Endothelial cell of umbilical vein (primary cell): ENCODE data around the gene FHIT. TPM values are rescaled to one million over a fixed set of nuclear protein-coding genes. Genes with fewer than 3 reads are reported as not detected.

ENCODE experiments used
- BruUV-seq: library from RNA; stranded (reverse); fragments of 400-500 nt; replicated peaks from 2 replicates; lab custom pipeline; 2021; lab: Mats Ljungman, UMichigan
- CTCF ChIA-PET: fragments of 300-600, 350-600 bp; sonication (Branson Sonifier 250); formaldehyde crosslinking; loops from one replicate; lab custom pipeline; 2021; ENCODE audit warnings: antibody characterized with exemption, inconsistent platforms; lab: Charles Lee
- POLR2A ChIA-PET: fragments of 300-600, 350-600 bp; sonication (Branson Sonifier 250); formaldehyde crosslinking; loops from one replicate; lab custom pipeline; 2021; ENCODE audit warnings: antibody characterized with exemption, inconsistent platforms; lab: Charles Lee
- DNase-seq: peaks from one replicate; pipeline ENCODE4 v3.0.0-alpha.2; 2011; ENCODE audit warnings: low read depth, low spot score
- FAIRE-seq: peaks from 2 replicates; lab custom pipeline; 2011; peaks lifted over from hg19 to GRCh38; lab: Jason Lieb, UNC
- H2AFZ ChIP-seq: 2 replicates; pipeline ENCODE4 v1.6.0; 2012; ENCODE audit warnings: low read depth, low read length, control low read depth, inconsistent platforms
- H3K27ac ChIP-seq: 2 replicates; pipeline ENCODE4 v1.5.1; 2011; ENCODE audit warnings: low read depth, mild to moderate bottlenecking, control low read depth, low read length, moderate library complexity; ENCODE audit not compliant: insufficient read depth
- H3K27me3 ChIP-seq, 2 experiments: 2 replicates each; pipeline versions ENCODE4 v1.6.0 to v1.6.1; 2011; ENCODE audit warnings: low read length in 2 of 2, mixed read lengths in 1 of 2; ENCODE audit not compliant: control insufficient read depth in 2 of 2, insufficient read depth in 2 of 2
- H3K36me3 ChIP-seq, 2 experiments: 2 replicates in 1 of 2; 3 replicates in 1 of 2; pipeline ENCODE4 v1.5.1; 2011; ENCODE audit warnings: low read length in 2 of 2, mild to moderate bottlenecking in 1 of 2, moderate library complexity in 1 of 2; ENCODE audit not compliant: control insufficient read depth in 2 of 2, insufficient read depth in 2 of 2; ENCODE audit errors: extremely low read depth in 1 of 2
- H3K4me1 ChIP-seq: 3 replicates; pipeline ENCODE4 v1.5.1; 2011; ENCODE audit warnings: mild to moderate bottlenecking, low read length; ENCODE audit not compliant: control insufficient read depth, insufficient read depth; ENCODE audit errors: extremely low read depth
- H3K4me2 ChIP-seq: 2 replicates; pipeline ENCODE4 v1.6.1; 2011; ENCODE audit warnings: low read length, control low read depth, mixed read lengths; ENCODE audit not compliant: insufficient read depth
- H3K4me3 ChIP-seq, 3 experiments: fragments of 200-600 bp in 1 of 3; sonication (generic), shearing (Covaris generic) in 1 of 3; replicated peaks in 1 of 3; 2 replicates each; pipeline ENCODE4 v1.5.1; 2011 to 2016; ENCODE audit warnings: control low read depth in 3 of 3, low read length in 3 of 3, mild to moderate bottlenecking in 2 of 3, inconsistent platforms in 1 of 3, low read depth in 1 of 3, moderate library complexity in 1 of 3; ENCODE audit not compliant: insufficient read depth in 1 of 3
- H3K79me2 ChIP-seq: 2 replicates; pipeline ENCODE4 v1.6.0; 2012; ENCODE audit warnings: low read length, inconsistent platforms; ENCODE audit not compliant: control insufficient read depth, insufficient read depth
- H3K9ac ChIP-seq: replicated peaks from 2 replicates; pipeline ENCODE3; 2011; ENCODE audit warnings: low read length, control low read depth; ENCODE audit not compliant: insufficient read depth; ENCODE audit errors: extremely low read depth
- H3K9me1 ChIP-seq: replicated peaks from 3 replicates; pipeline ENCODE4 v1.6.0; 2011; ENCODE audit warnings: mild to moderate bottlenecking, low read length; ENCODE audit not compliant: control insufficient read depth, insufficient read depth; ENCODE audit errors: extremely low read depth
- H3K9me3 ChIP-seq: replicated peaks from 2 replicates; pipeline ENCODE4 v1.5.1; 2012; ENCODE audit warnings: low read length, inconsistent platforms; ENCODE audit not compliant: control insufficient read depth, insufficient read depth
- H4K20me1 ChIP-seq: replicated peaks from 2 replicates; pipeline ENCODE3; 2011; ENCODE audit warnings: mild to moderate bottlenecking, low read length; ENCODE audit not compliant: control insufficient read depth, insufficient read depth; ENCODE audit errors: extremely low read depth
- EZH2 ChIP-seq: IDR thresholded peaks from 2 replicates; pipeline ENCODE4 v1.6.1; 2012; ENCODE audit warnings: borderline replicate concordance, low read depth, mild to moderate bottlenecking, moderate library complexity, low read length, inconsistent platforms; ENCODE audit not compliant: severe bottlenecking
- FOS ChIP-seq: IDR thresholded peaks from 2 replicates; pipeline ENCODE4 v1.6.1; 2011; ENCODE audit warnings: mild to moderate bottlenecking, low read length, moderate library complexity, borderline replicate concordance; ENCODE audit not compliant: insufficient read depth
- GATA2 ChIP-seq: IDR thresholded peaks from 2 replicates; pipeline ENCODE4 v1.7.0; 2011; ENCODE audit warnings: low read depth, mild to moderate bottlenecking, moderate library complexity, mixed read lengths, low read length; ENCODE audit not compliant: insufficient read length, insufficient read depth
- JUN ChIP-seq: IDR thresholded peaks from 2 replicates; pipeline ENCODE4 v1.6.1; 2011; ENCODE audit warnings: borderline replicate concordance, low read depth; ENCODE audit not compliant: insufficient read length, insufficient read depth
- MYC ChIP-seq: IDR thresholded peaks from one replicate; pipeline ENCODE4 v1.6.1; 2011; ENCODE audit warnings: mild to moderate bottlenecking, low read depth, low read length
- POLR2A ChIP-seq: IDR thresholded peaks from 2 replicates; pipeline ENCODE4 v1.6.1; 2012; ENCODE audit warnings: low read depth, mild to moderate bottlenecking, control low read depth, low read length
- POLR2AphosphoS5 ChIP-seq: IDR thresholded peaks from 2 replicates; pipeline ENCODE4 v1.6.1; 2012; ENCODE audit warnings: low read depth, mild to moderate bottlenecking, control low read depth, low read length, moderate library complexity; ENCODE audit not compliant: insufficient read depth
- dilution Hi-C: fragments of 300-500 bp; cut with MboI; formaldehyde crosslinking; loops from one replicate; pipeline ENCODE4 v1.15.0; 2019; ENCODE audit warnings: low sequenced_read_pairs; ENCODE audit not compliant: extremely low pct_ligation_motif_present
- intact Hi-C: fragments of 100-400 bp; cut with micrococcal nuclease; formaldehyde crosslinking; loops from one replicate; pipeline ENCODE4 v1.10.0; 2022
- polyA plus RNA-seq, 4 experiments: library from polyadenylated mRNA; depleted of rRNA in 3 of 4; stranded (reverse) in 3 of 4; unstranded in 1 of 4; fragments of >200 nt; gene quantifications; 2 replicates each; pipeline versions ENCODE4 v1.2.1 to v1.2.3, GENCODE V29; 2011 to 2012; ENCODE audit warnings: missing spikeins in 1 of 4
- total RNA-seq: library from RNA; stranded (reverse); gene quantifications from 2 replicates; pipeline ENCODE4 v1.2.3, GENCODE V29; 2021
- TF ChIP-seq, protein P1 (sequence below), 2 donors: IDR thresholded peaks; 1 replicate in 1 of 2; 2 replicates in 1 of 2; pipeline ENCODE4 v1.5.1; 2011; ENCODE audit warnings: low read length in 2 of 2, mild to moderate bottlenecking in 2 of 2, moderate library complexity in 2 of 2, control low read depth in 1 of 2, inconsistent platforms in 1 of 2, low read depth in 1 of 2; ENCODE audit not compliant: insufficient read depth in 1 of 2; ENCODE audit errors: extremely low read depth in 1 of 2

Gene FHIT
- total and polyA plus RNA-seq, 2 donors (not counting 3 experiments of a cell fraction or from before 2014, with no cell fraction given) = 0.47 to 2.2 TPM

DNA sequence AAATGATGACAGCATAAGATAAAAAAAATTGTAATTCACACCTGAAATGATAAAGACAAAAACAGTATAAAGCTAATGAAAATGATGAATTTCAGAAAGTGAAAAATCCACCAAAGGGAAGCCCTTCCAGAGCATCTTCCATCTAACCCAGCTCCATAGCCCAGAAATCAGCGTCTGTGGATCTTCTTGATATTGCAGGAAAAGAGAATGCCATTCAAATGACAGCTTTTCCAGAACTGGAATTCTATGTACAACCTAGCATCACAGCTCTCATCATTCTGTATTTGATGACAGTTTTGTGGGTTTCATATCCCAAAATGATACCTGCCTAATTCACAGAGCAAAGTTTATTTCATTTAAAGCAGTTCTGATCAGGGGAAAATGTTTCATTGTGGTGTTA lies 267.3 kb downstream of the FHIT start:
- Histone ChIP-seq H3K27ac (no peak overlapping the region), H3K79me2 (no peaks in the 10 kb centered on the region), H3K9me1 (no peaks in the 10 kb centered on the region), H3K9ac (no peak overlapping the region), H3K4me1 (no peaks in the 10 kb centered on the region), H3K27me3 (no peaks in the 10 kb centered on the region), H2AFZ (no peak overlapping the region), H3K4me2 (no peak overlapping the region), H4K20me1 (no peaks in the 10 kb centered on the region), H3K36me3 (no peaks in the 10 kb centered on the region), H3K9me3 (no peaks in the 10 kb centered on the region), H3K4me3 (no peak overlapping the region)
- intact Hi-C loops = no loop called here
- no peak for DNase-seq
- TF ChIP-seq FOS = no peak
- no peak for TF ChIP-seq MYC
- POLR2A ChIA-PET = no interaction called here
- CTCF ChIA-PET = no interaction called here
- dilution Hi-C loops = no loop called here
- BruUV-seq = no TSS peak
- no peak for FAIRE-seq

DNA sequence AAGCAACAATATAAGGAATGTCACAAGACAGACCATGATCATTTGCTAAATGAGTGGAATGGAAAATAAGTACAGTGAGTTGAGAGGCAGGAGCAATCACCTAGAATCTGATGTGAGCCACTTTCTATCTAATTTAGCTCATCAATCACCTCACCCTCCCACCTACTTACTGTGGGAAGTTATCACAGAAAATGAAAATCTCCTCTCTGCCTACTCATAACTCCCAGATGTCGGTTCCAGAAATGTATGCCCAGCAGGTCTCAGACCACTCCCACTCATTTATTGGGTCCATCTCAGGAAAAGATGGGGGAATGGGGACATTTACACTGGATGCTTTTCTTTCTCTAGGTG lies 270.9 kb downstream of the FHIT start:
- dilution Hi-C loops (no loop called here), intact Hi-C loops (no loop called here)
- H3K79me2 ChIP-seq = no peaks in the 10 kb centered on the region
- H3K9me1 ChIP-seq = no peaks in the 10 kb centered on the region
- TF ChIP-seq POLR2AphosphoS5 (no peak), JUN (no peak), FOS (no peak), EZH2 (no peak), MYC (no peak), POLR2A (no peak), GATA2 (no peak)
- TF ChIP-seq, protein P1, sequence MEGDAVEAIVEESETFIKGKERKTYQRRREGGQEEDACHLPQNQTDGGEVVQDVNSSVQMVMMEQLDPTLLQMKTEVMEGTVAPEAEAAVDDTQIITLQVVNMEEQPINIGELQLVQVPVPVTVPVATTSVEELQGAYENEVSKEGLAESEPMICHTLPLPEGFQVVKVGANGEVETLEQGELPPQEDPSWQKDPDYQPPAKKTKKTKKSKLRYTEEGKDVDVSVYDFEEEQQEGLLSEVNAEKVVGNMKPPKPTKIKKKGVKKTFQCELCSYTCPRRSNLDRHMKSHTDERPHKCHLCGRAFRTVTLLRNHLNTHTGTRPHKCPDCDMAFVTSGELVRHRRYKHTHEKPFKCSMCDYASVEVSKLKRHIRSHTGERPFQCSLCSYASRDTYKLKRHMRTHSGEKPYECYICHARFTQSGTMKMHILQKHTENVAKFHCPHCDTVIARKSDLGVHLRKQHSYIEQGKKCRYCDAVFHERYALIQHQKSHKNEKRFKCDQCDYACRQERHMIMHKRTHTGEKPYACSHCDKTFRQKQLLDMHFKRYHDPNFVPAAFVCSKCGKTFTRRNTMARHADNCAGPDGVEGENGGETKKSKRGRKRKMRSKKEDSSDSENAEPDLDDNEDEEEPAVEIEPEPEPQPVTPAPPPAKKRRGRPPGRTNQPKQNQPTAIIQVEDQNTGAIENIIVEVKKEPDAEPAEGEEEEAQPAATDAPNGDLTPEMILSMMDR (IDR thresholded peaks at IDR 0.05; ENCODE audit: extremely low read depth in 1 of 2, insufficient read depth in 1 of 2, low read depth in 1 of 2, low read length in 2 of 2) = no peak
- ChIA-PET POLR2A (no interaction called here), CTCF (interaction anchor here (1.5 kb wide), 1 partner anchor 19 kb away, joined by 4 read pairs; no protein-coding TSS in a partner anchor)
- H3K36me3 ChIP-seq = no peaks in the 10 kb centered on the region
- H3K9me3 ChIP-seq = no peaks in the 10 kb centered on the region
- H3K27me3 ChIP-seq = no peaks in the 10 kb centered on the region
- no peak overlapping the region for H3K4me2 ChIP-seq
- H3K4me3 ChIP-seq = no peak overlapping the region
- BruUV-seq = no TSS peak
- FAIRE-seq (no peak), DNase-seq (no peak)
- no peaks in the 10 kb centered on the region for H4K20me1 ChIP-seq
- no peak overlapping the region for H3K27ac ChIP-seq
- H3K9ac ChIP-seq = no peak overlapping the region
- no peaks in the 10 kb centered on the region for H3K4me1 ChIP-seq
- no peak overlapping the region for H2AFZ ChIP-seq
